Measurements from ENCODE around the gene BMPER. TPM values are rescaled to one million over a fixed set of nuclear protein-coding genes. Genes with fewer than 3 reads are reported as not detected.

BMPER gene
- total RNA-seq, 1 donor from 2014 or later = 5.2 TPM

- Histone ChIP-seq H3K27me3 (no peaks in the 10 kb centered on the region), H3K27ac (no peak overlapping the region), H3K36me3 (no peaks in the 10 kb centered on the region), H3K4me1 (peaks cover 8% of the 10 kb centered on the region), H3K4me3 (no peak overlapping the region), H3K9me3 (no peaks in the 10 kb centered on the region)
- no peak for DNase-seq (ENCODE audit: extremely low spot score in 2 of 2)
- intact Hi-C loops (cut with DNase I) = no loop called here
- TF ChIP-seq CTCF (IDR thresholded peaks at IDR 0.05) (no peak), POLR2A (IDR thresholded peaks at IDR 0.05) (no peak), POLR2AphosphoS5 (IDR thresholded peaks at IDR 0.05; ENCODE audit: insufficient read depth in 1 of 2, low read depth in 1 of 2) (no peak)
These were observed 35.2 kb upstream of the BMPER start for GRCh38 chr7:33870120-33870519.

GRCh38 chr7:33872870-33873269, 32.5 kb upstream of the BMPER start:
- intact Hi-C loops (cut with DNase I) = no loop called here
- no peaks in the 10 kb centered on the region for H3K9me3 ChIP-seq
- DNase-seq (ENCODE audit: extremely low spot score in 2 of 2) = no peak
- TF ChIP-seq CTCF (IDR thresholded peaks at IDR 0.05) (no peak), POLR2A (IDR thresholded peaks at IDR 0.05) (no peak), POLR2AphosphoS5 (IDR thresholded peaks at IDR 0.05; ENCODE audit: insufficient read depth in 1 of 2, low read depth in 1 of 2) (no peak)
- no peak overlapping the region for H3K4me3 ChIP-seq
- peaks cover 10% of the 10 kb centered on the region for H3K4me1 ChIP-seq
- no peaks in the 10 kb centered on the region for H3K27me3 ChIP-seq
- no peaks in the 10 kb centered on the region for H3K36me3 ChIP-seq
- no peak overlapping the region for H3K27ac ChIP-seq

- intact Hi-C loops (cut with DNase I) = no loop called here
- Histone ChIP-seq H3K27me3 (no peaks in the 10 kb centered on the region), H3K4me1 (peaks cover 10% of the 10 kb centered on the region), H3K9me3 (no peaks in the 10 kb centered on the region), H3K27ac (no peak overlapping the region), H3K36me3 (no peaks in the 10 kb centered on the region), H3K4me3 (no peak overlapping the region)
- no peak for DNase-seq (ENCODE audit: extremely low spot score in 2 of 2)
- TF ChIP-seq POLR2AphosphoS5 (IDR thresholded peaks at IDR 0.05; ENCODE audit: insufficient read depth in 1 of 2, low read depth in 1 of 2) (no peak), CTCF (IDR thresholded peaks at IDR 0.05) (no peak), POLR2A (IDR thresholded peaks at IDR 0.05) (no peak)
These were observed 31.8 kb upstream of the BMPER start for GRCh38 chr7:33873518-33873917.

- H3K9me3 ChIP-seq = no peaks in the 10 kb centered on the region
- peak overlapping the region; percentile 45 for H3K27ac ChIP-seq
- H3K27me3 ChIP-seq = no peaks in the 10 kb centered on the region
- no peak for DNase-seq (ENCODE audit: extremely low spot score in 2 of 2)
- intact Hi-C loops (cut with DNase I) = no loop called here
- H3K4me3 ChIP-seq = no peak overlapping the region
- peaks cover 10% of the 10 kb centered on the region for H3K4me1 ChIP-seq
- no peaks in the 10 kb centered on the region for H3K36me3 ChIP-seq
- TF ChIP-seq CTCF (IDR thresholded peaks at IDR 0.05) = no peak
- no peak for TF ChIP-seq POLR2A (IDR thresholded peaks at IDR 0.05)
- no peak for TF ChIP-seq POLR2AphosphoS5 (IDR thresholded peaks at IDR 0.05; ENCODE audit: insufficient read depth in 1 of 2, low read depth in 1 of 2)
These were observed 31.2 kb upstream of the BMPER start for GRCh38 chr7:33873981-33874750.

GRCh38 chr7:33874943-33875342, 30.4 kb upstream of the BMPER start:
- DNase-seq (ENCODE audit: extremely low spot score in 2 of 2) = no peak
- H3K27ac ChIP-seq = peak overlapping the region; percentile 45
- H3K36me3 ChIP-seq = no peaks in the 10 kb centered on the region
- no peaks in the 10 kb centered on the region for H3K27me3 ChIP-seq
- TF ChIP-seq POLR2AphosphoS5 (IDR thresholded peaks at IDR 0.05; ENCODE audit: insufficient read depth in 1 of 2, low read depth in 1 of 2) (peak in 1 of 2 donors; percentile 55), CTCF (IDR thresholded peaks at IDR 0.05) (no peak), POLR2A (IDR thresholded peaks at IDR 0.05) (no peak)
- intact Hi-C loops (cut with DNase I) = no loop called here
- H3K4me3 ChIP-seq = no peak overlapping the region
- no peaks in the 10 kb centered on the region for H3K9me3 ChIP-seq
- H3K4me1 ChIP-seq = peaks cover 10% of the 10 kb centered on the region

Data from vagina (tissue), 2 donors.